Left ventricle myocardium inferior (tissue), 1 donor: Measurements from ENCODE around the gene CRHBP. TPM values are rescaled to one million over a fixed set of nuclear protein-coding genes. Genes with fewer than 3 reads are reported as not detected.
"Not testable (repeated sequence)": the region's sequence is repeated elsewhere in the genome, so short reads cannot be mapped to it uniquely, and the experiment has no call there.

Experiments
- DNase-seq: peaks from one replicate; pipeline ENCODE4 v3.0.0-alpha.2; 2020
- H3K27ac ChIP-seq: fragments of 200-600 bp; replicated peaks from 2 replicates; pipeline ENCODE4 v1.8.0; 2021
- H3K27me3 ChIP-seq: fragments of 200-600 bp; 2 replicates; pipeline ENCODE4 v1.8.0; 2021; ENCODE audit warnings: low read depth
- H3K36me3 ChIP-seq: fragments of 200-600 bp; 2 replicates; pipeline ENCODE4 v1.8.0; 2021
- H3K4me1 ChIP-seq: fragments of 200-600 bp; 2 replicates; pipeline ENCODE4 v1.8.0; 2021
- H3K4me3 ChIP-seq: fragments of 200-600 bp; 2 replicates; pipeline ENCODE4 v1.8.0; 2021; ENCODE audit warnings: mild to moderate bottlenecking, moderate library complexity
- H3K9me3 ChIP-seq: fragments of 200-600 bp; replicated peaks from 2 replicates; pipeline ENCODE4 v1.8.0; 2021
- CTCF ChIP-seq: fragments of 200-600 bp; IDR thresholded peaks from 2 replicates; pipeline ENCODE4 v1.8.0; 2021; ENCODE audit warnings: antibody characterized with exemption, mild to moderate bottlenecking, borderline replicate concordance
- intact Hi-C: fragments of 100-400 bp; cut with micrococcal nuclease; formaldehyde crosslinking; loops from one replicate; pipeline ENCODE4 v1.11.0; 2022
- long read RNA-seq: library from polyadenylated mRNA; unstranded; transcript quantifications from one replicate; pipeline ENCODE4 v2.0.0, GENCODE V29; 2021
- total RNA-seq: library from RNA; stranded (reverse); fragmentation: NEBNext Ultra II Directional; extraction: Animal tissue kit (Norgen Biotek cat#: 25700); gene quantifications from one replicate; pipeline ENCODE4 v1.2.1, GENCODE V29; 2021
- donor health status: DM: no; HTN: yes; CAD: no; lungs with severe emphysema.

The CRHBP gene
- 0.63 TPM for total RNA-seq
- long read RNA-seq, partial matches to known transcripts, result 0 of 1 reads
- long read RNA-seq, other reads (novel, unspliced or antisense), result 1 of 1 reads

GRCh38 chr5:76952795-76953536 lies at the start of gene CRHBP:
CRHBP (plus strand) TSS chr5:76953045; CDS start chr5:76953135, 90 bp downstream.
- intact Hi-C loops, result no loop called here
- no peak for TF ChIP-seq CTCF
- peaks cover 54% of the 10 kb centered on the region for H3K27me3 ChIP-seq
- H3K36me3 ChIP-seq, result no peaks in the 10 kb centered on the region
- no peak within 1 kb of the TSS for H3K27ac ChIP-seq
- H3K4me3 ChIP-seq, result peak within 1 kb of the TSS; percentile 68
- H3K9me3 ChIP-seq, result no peaks in the 10 kb centered on the region
- H3K4me1 ChIP-seq, result peaks cover 15% of the 10 kb centered on the region
- no peak for DNase-seq

GRCh38 chr5:76908166-76908565 lies 44.7 kb upstream of the CRHBP start:
- no peak for DNase-seq
- Histone ChIP-seq H3K4me1 (peaks cover 6% of the 10 kb centered on the region), H3K27ac (no peak overlapping the region), H3K9me3 (peaks cover 18% of the 10 kb centered on the region), H3K36me3 (no peaks in the 10 kb centered on the region), H3K27me3 (no peaks in the 10 kb centered on the region), H3K4me3 (no peak overlapping the region)
- intact Hi-C loops, result no loop called here
- no peak for TF ChIP-seq CTCF

GRCh38 chr5:76910344-76910933 lies 42.4 kb upstream of the CRHBP start:
- H3K36me3 ChIP-seq, intact Hi-C loops, H3K4me1 ChIP-seq, H3K27me3 ChIP-seq, DNase-seq, H3K27ac ChIP-seq, H3K4me3 ChIP-seq: not testable (repeated sequence)
- peaks cover 20% of the 10 kb centered on the region for H3K9me3 ChIP-seq

GRCh38 chr5:76914671-76915070 lies 38.2 kb upstream of the CRHBP start:
- intact Hi-C loops, result not testable (repeated sequence)

GRCh38 chr5:76918539-76918938 lies 34.3 kb upstream of the CRHBP start:
- Histone ChIP-seq H3K9me3 (peaks cover 16% of the 10 kb centered on the region), H3K4me1 (no peaks in the 10 kb centered on the region), H3K27ac (no peak overlapping the region), H3K27me3 (no peaks in the 10 kb centered on the region), H3K4me3 (no peak overlapping the region), H3K36me3 (no peaks in the 10 kb centered on the region)
- no peak for TF ChIP-seq CTCF
- intact Hi-C loops, result no loop called here
- DNase-seq, result no peak

More at GRCh38 chr5:76914671-76915070, 38.2 kb upstream of the CRHBP start:
- H3K36me3 ChIP-seq, H3K27me3 ChIP-seq, H3K4me3 ChIP-seq, H3K4me1 ChIP-seq, DNase-seq, H3K27ac ChIP-seq: not testable (repeated sequence)
- peaks cover 16% of the 10 kb centered on the region for H3K9me3 ChIP-seq

GRCh38 chr5:76920491-76920890 lies 32.4 kb upstream of the CRHBP start:
- H3K27ac ChIP-seq, result no peak overlapping the region
- no peaks in the 10 kb centered on the region for H3K27me3 ChIP-seq
- no peaks in the 10 kb centered on the region for H3K4me1 ChIP-seq
- no peak overlapping the region for H3K4me3 ChIP-seq
- no peak for TF ChIP-seq CTCF
- H3K9me3 ChIP-seq, result peaks cover 9% of the 10 kb centered on the region
- DNase-seq, result no peak
- no peaks in the 10 kb centered on the region for H3K36me3 ChIP-seq
- intact Hi-C loops, result no loop called here
